ENCODE results near the gene TMCC3.

- TF ChIP-seq CTCF (IDR thresholded peaks at IDR 0.05): no peak
- no peak for TF ChIP-seq POLR2A (IDR thresholded peaks at IDR 0.05)
Observed at GRCh38 chr12:94544355-94544754, 106.0 kb downstream of the TMCC3 start.
